Adrenal gland (tissue), 5 donors: ENCODE results near the gene WDR26.

ENCODE experiments used
- CTCF ChIP-seq, 6 experiments: fragments of 450-650 bp in 4 of 6; fragments of 200-600 bp in 2 of 6; sonication (generic) in 1 of 6; IDR thresholded peaks; 1 replicate in 5 of 6; 2 replicates in 1 of 6; pipeline versions ENCODE4 v1.5.1 to v1.8.0; 2016 to 2021; ENCODE audit warnings: antibody characterized with exemption in 6 of 6, mild to moderate bottlenecking in 2 of 6, moderate library complexity in 1 of 6
- POLR2A ChIP-seq, 2 donors: fragments of 450-650 bp; IDR thresholded peaks; one replicate each; pipeline ENCODE4 v1.6.1; 2017; ENCODE audit warnings: antibody characterized with exemption in 2 of 2, mild to moderate bottlenecking in 2 of 2, moderate library complexity in 1 of 2
- donor health status: DM: no; HTN: no; CAD: no.

DNA sequence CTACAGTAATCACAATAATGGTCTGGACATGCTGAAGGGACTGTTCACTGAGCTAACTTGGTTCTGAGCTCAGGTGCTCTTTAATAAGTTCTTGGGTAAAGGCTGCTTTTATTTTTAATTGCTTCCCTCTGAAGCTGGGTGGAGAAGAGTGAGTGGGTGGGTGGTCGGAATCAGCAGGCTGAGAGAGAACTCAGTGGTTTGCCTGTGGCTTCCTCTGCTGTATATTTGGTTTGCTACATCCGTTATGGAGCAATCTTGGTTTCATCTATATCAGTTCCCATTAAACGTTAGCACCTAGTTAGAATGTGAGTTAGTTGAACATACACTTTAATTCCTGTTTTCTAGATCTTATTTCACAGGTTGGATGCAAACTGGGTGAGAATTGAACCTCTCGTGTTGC lies 54.6 kb downstream of the WDR26 start:
- TF ChIP-seq CTCF (IDR thresholded peaks at IDR 0.05) (no peak), POLR2A (IDR thresholded peaks at IDR 0.05) (no peak)
